Body of pancreas (tissue), 4 donors: ENCODE measurements around the gene ARL10. TPM values are rescaled to one million over a fixed set of nuclear protein-coding genes. Genes with fewer than 3 reads are reported as not detected.

Source experiments
- ATAC-seq: fragments of 150-250 bp; one replicate; pipeline ENCODE4 v1.9.1; 2016
- DNase-seq, 4 donors: peaks; one replicate each; pipeline ENCODE4 v3.0.0-alpha.2; 2019
- H3K27ac ChIP-seq, 4 donors: fragments of 200-600 bp; sonication (generic); 1 replicate in 3 of 4; 2 replicates in 1 of 4; pipeline versions ENCODE4 v1.5.1 to v1.6.1; 2016 to 2019; ENCODE audit warnings: mild to moderate bottlenecking in 1 of 4, mixed read lengths in 1 of 4, moderate library complexity in 1 of 4
- H3K27me3 ChIP-seq, 2 donors: fragments of 200-600 bp; sonication (generic); one replicate each; pipeline ENCODE4 v1.6.0; 2016; ENCODE audit warnings: mild to moderate bottlenecking in 1 of 2
- H3K36me3 ChIP-seq, 2 donors: fragments of 200-600 bp; sonication (generic); replicated peaks in 1 of 2; 2 replicates each; pipeline ENCODE4 v1.5.1; 2016; ENCODE audit warnings: low read depth in 2 of 2; ENCODE audit not compliant: insufficient read depth in 1 of 2
- H3K4me1 ChIP-seq: fragments of 200-600 bp; sonication (generic); one replicate; pipeline ENCODE4 v1.6.0; 2016
- H3K4me3 ChIP-seq, 2 donors: fragments of 200-600 bp; sonication (generic); 1 replicate in 1 of 2; 2 replicates in 1 of 2; pipeline ENCODE4 v1.5.1; 2016 to 2019
- H3K9me3 ChIP-seq, 3 donors: fragments of 200-600 bp; sonication (generic); 1 replicate in 2 of 3; 2 replicates in 1 of 3; pipeline ENCODE4 v1.5.1; 2016
- POLR2A ChIP-seq, 3 donors: fragments of 450-650 bp; IDR thresholded peaks; one replicate each; pipeline ENCODE4 v1.6.1; 2016; ENCODE audit warnings: antibody characterized with exemption in 3 of 3, mild to moderate bottlenecking in 2 of 3
- whole genome bisulfite sequencing, 2 donors: methylation state at CpG; one replicate each; pipeline ENCODE4 v1.1.5; 2017; 5-methylcytosine and 5-hydroxymethylcytosine counted together
- intact Hi-C: fragments of 100-400 bp; cut with DNase I; formaldehyde crosslinking; loops from one replicate; pipeline ENCODE4 v1.15.1; 2023
- total RNA-seq, 2 donors: library from RNA; depleted of rRNA; stranded (reverse); fragments of >200 nt; gene quantifications; one replicate each; pipeline ENCODE4 v1.1.0, GENCODE V29; 2016
- TF ChIP-seq, protein P1 (sequence below), 7 experiments: fragments of 450-650 bp in 4 of 7; fragments of 200-600 bp in 3 of 7; sonication (generic) in 3 of 7; IDR thresholded peaks; one replicate each; pipeline ENCODE4 v1.5.1; 2016 to 2019; ENCODE audit warnings: antibody characterized with exemption in 7 of 7

Gene ARL10
- total RNA-seq, 2 donors from 2014 or later, result 2.9 to 3.3 TPM

- TF ChIP-seq, protein P1, sequence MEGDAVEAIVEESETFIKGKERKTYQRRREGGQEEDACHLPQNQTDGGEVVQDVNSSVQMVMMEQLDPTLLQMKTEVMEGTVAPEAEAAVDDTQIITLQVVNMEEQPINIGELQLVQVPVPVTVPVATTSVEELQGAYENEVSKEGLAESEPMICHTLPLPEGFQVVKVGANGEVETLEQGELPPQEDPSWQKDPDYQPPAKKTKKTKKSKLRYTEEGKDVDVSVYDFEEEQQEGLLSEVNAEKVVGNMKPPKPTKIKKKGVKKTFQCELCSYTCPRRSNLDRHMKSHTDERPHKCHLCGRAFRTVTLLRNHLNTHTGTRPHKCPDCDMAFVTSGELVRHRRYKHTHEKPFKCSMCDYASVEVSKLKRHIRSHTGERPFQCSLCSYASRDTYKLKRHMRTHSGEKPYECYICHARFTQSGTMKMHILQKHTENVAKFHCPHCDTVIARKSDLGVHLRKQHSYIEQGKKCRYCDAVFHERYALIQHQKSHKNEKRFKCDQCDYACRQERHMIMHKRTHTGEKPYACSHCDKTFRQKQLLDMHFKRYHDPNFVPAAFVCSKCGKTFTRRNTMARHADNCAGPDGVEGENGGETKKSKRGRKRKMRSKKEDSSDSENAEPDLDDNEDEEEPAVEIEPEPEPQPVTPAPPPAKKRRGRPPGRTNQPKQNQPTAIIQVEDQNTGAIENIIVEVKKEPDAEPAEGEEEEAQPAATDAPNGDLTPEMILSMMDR (IDR thresholded peaks at IDR 0.05), result no peak
- no peak for TF ChIP-seq POLR2A (IDR thresholded peaks at IDR 0.05)
- ATAC-seq (no peak), DNase-seq (no peak)
- no peaks in the 10 kb centered on the region for H3K9me3 ChIP-seq
- intact Hi-C loops, result no loop called here
- H3K27ac ChIP-seq, result no peak overlapping the region
- no peak overlapping the region for H3K4me3 ChIP-seq
- H3K36me3 ChIP-seq, result no peaks in the 10 kb centered on the region
- 83 to 94% methylated on average over 1 of the region's 1 CpG for WGBS, 2 donors
- H3K4me1 ChIP-seq, result no peaks in the 10 kb centered on the region
- no peaks in the 10 kb centered on the region for H3K27me3 ChIP-seq
These were observed 59.9 kb downstream of the ARL10 start for GRCh38 chr5:176425138-176425537.

- Histone ChIP-seq H3K36me3 (no peaks in the 10 kb centered on the region), H3K4me3 (no peak overlapping the region), H3K9me3 (no peaks in the 10 kb centered on the region), H3K4me1 (no peaks in the 10 kb centered on the region), H3K27ac (no peak overlapping the region), H3K27me3 (no peaks in the 10 kb centered on the region)
- no peak for DNase-seq
- WGBS, 2 donors, result 68 to 81% methylated on average over 1 of the region's 1 CpG
- TF ChIP-seq, protein P1 (IDR thresholded peaks at IDR 0.05), result no peak
- TF ChIP-seq POLR2A (IDR thresholded peaks at IDR 0.05), result no peak
- intact Hi-C loops, result no loop called here
- ATAC-seq, result no peak
These were observed 60.5 kb downstream of the ARL10 start for GRCh38 chr5:176425791-176426190.

DNA sequence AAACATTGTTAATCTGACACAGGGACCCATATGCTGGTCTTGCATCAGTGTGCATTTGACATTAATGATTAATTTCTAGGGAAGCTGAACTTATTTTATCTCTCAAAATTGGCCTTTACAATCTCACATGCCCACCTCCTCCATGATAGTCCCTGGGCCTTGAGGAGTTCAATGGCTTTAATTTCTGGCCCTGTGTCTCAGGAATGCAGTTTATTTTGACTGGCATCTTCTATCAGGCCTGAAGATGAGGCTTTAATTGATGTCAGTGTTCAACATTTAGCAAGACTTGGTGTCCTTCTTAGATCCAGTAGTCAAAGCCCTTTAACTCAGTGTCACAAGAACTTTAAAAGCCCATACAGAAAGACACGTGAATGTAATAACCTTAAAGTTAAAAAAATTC, 61.6 kb downstream of the ARL10 start:
- DNase-seq (no peak), ATAC-seq (no peak)

DNA sequence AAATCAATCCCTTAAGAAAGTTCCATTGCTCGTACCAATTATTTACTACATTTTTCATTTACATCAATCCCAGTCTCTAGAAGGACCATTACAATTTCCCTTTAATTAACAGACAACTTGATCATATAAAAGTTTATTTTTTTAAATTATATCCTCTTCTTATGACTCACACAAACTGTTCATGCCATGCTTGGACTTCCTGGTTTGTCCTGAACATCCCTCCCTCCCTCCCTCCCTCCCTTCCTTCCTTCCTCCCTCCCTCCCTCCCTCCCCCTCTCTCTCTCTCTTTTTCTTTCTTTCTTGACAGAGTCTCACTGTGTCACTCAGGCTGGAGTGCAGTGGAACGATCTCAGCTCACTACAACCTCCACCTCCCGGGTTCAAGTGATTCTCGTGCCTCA, 62.7 kb downstream of the ARL10 start:
- no peak for DNase-seq
- Histone ChIP-seq H3K36me3 (no peaks in the 10 kb centered on the region), H3K4me3 (no peak overlapping the region), H3K9me3 (no peaks in the 10 kb centered on the region), H3K27ac (no peak overlapping the region), H3K27me3 (no peaks in the 10 kb centered on the region), H3K4me1 (no peaks in the 10 kb centered on the region)
- WGBS, 2 donors, result 60 to 64% methylated on average over 4 of the region's 4 CpGs
- ATAC-seq, result no peak
- intact Hi-C loops, result no loop called here
- TF ChIP-seq, protein P1 (IDR thresholded peaks at IDR 0.05), result no peak
- TF ChIP-seq POLR2A (IDR thresholded peaks at IDR 0.05), result no peak

More for the DNA sequence above, 61.6 kb downstream of the ARL10 start:
- WGBS, 2 donors, result 44 to 65% methylated on average over 1 of the region's 1 CpG
- Histone ChIP-seq H3K4me3 (no peak overlapping the region), H3K9me3 (no peaks in the 10 kb centered on the region), H3K27ac (no peak overlapping the region), H3K36me3 (no peaks in the 10 kb centered on the region), H3K27me3 (no peaks in the 10 kb centered on the region), H3K4me1 (no peaks in the 10 kb centered on the region)
- no peak for TF ChIP-seq POLR2A (IDR thresholded peaks at IDR 0.05)
- TF ChIP-seq, protein P1 (IDR thresholded peaks at IDR 0.05), result no peak
- intact Hi-C loops, result no loop called here

GRCh38 chr5:176429972-176430371, 64.7 kb downstream of the ARL10 start:
- DNase-seq (no peak), ATAC-seq (no peak)
- no peak overlapping the region for H3K4me3 ChIP-seq
- 50 to 64% methylated on average over 4 of the region's 4 CpGs for WGBS, 2 donors
- H3K9me3 ChIP-seq, result no peaks in the 10 kb centered on the region
- intact Hi-C loops, result no loop called here
- TF ChIP-seq, protein P1 (IDR thresholded peaks at IDR 0.05), result no peak
- no peak for TF ChIP-seq POLR2A (IDR thresholded peaks at IDR 0.05)
- H3K4me1 ChIP-seq, result no peaks in the 10 kb centered on the region
- H3K27ac ChIP-seq, result no peak overlapping the region
- H3K36me3 ChIP-seq, result no peaks in the 10 kb centered on the region
- no peaks in the 10 kb centered on the region for H3K27me3 ChIP-seq
